Gastrocnemius medialis (tissue), 4 donors: ENCODE measurements around the gene LIMCH1.

Source experiments
- CTCF ChIP-seq, 5 experiments: fragments of 450-650 bp in 3 of 5; fragments of 200-600 bp in 2 of 5; sonication (generic) in 2 of 5; IDR thresholded peaks in 4 of 5; conservative IDR thresholded peaks in 1 of 5; 1 replicate in 4 of 5; 2 replicates in 1 of 5; pipeline ENCODE4 v1.5.1; 2016 to 2019; ENCODE audit warnings: antibody characterized with exemption in 5 of 5, mild to moderate bottlenecking in 3 of 5, moderate library complexity in 3 of 5
- POLR2A ChIP-seq, 2 donors: fragments of 450-650 bp; IDR thresholded peaks; one replicate each; pipeline ENCODE4 v1.6.1; 2017; ENCODE audit warnings: antibody characterized with exemption in 2 of 2, mild to moderate bottlenecking in 2 of 2, moderate library complexity in 2 of 2

- TF ChIP-seq CTCF (IDR thresholded peaks at IDR 0.05 in 4 of 5, conservative IDR thresholded peaks at IDR 0.05 in 1 of 5) (no peak), POLR2A (IDR thresholded peaks at IDR 0.05) (no peak)
These were observed 7.2 kb upstream of the LIMCH1 start for GRCh38 chr4:41530741-41531140.
